Measurements from ENCODE around the gene DMBT1. TPM values are rescaled to one million over a fixed set of nuclear protein-coding genes. Genes with fewer than 3 reads are reported as not detected.

The DMBT1 gene
- total and polyA plus RNA-seq, 7 experiments from 2014 or later, result not detected

DNA sequence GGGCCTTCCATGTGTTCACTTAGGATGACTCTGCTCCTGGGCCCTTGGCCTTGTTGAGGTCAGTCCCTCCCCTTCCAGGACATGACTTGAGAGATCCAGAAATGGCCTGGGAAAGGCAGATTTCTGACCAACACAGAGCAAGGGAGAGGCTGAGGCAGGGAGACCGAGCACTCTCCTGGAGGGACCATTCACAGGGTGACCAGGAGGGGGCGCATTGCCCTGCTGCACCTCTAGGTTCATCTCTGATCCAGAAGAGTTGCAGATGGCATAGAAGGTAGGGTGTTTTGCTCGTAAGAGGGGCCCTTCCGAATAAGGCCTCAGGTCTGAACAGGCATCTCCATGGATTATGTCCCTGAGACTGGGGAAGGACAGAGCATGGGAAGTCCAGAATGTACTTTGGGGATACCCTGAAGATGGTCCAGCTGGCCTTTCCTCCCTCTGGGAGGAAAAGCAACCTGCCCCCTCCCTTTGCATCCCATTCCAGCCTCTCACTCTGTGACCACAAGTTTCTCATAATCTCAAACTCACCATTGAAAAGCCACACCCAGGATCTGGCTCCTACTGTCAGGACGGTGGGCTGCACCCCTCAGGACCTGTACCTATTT, 6.6 kb downstream of the DMBT1 start:
- intact Hi-C loops (cut with micrococcal nuclease), result loop anchor here (2.0 to 10.0 kb wide), 4 partner anchors 55 to 992 kb away; no protein-coding TSS in a partner anchor
- H3K9me3 Mint-ChIP-seq, result peaks cover 0 to 2% (median 0%) of the 10 kb centered on the region in 11 donors
- H3K27me3 Mint-ChIP-seq, result peaks cover 16 to 35% (median 22%) of the 10 kb centered on the region in 5 donors
- Histone ChIP-seq H3K27ac (ENCODE audit: low read depth, low read length) (no peak overlapping the region), H3K36me3 (ENCODE audit: control insufficient read depth in 2 of 3, insufficient read depth in 3 of 3, low read length in 3 of 3) (no peaks in the 10 kb centered on the region), H3K27me3 (ENCODE audit: control insufficient read depth in 2 of 2, insufficient read depth in 2 of 2, low read length in 2 of 2) (peaks cover 0 to 3% of the 10 kb centered on the region in 2 donors), H3K4me1 (ENCODE audit: control insufficient read depth in 2 of 2, insufficient read depth in 2 of 2, low read length in 2 of 2) (no peaks in the 10 kb centered on the region), H3K9me3 (ENCODE audit: control insufficient read depth in 2 of 3, low read length in 3 of 3) (no peaks in the 10 kb centered on the region), H3K4me3 (ENCODE audit: low read length) (no peak overlapping the region)
- ATAC-seq, result no peak
- H3K27ac Mint-ChIP-seq, result no peak overlapping the region
- peak in 2 of 9 donors; percentile 9 to 27 for DNase-seq
- CTCF ChIA-PET, result interaction anchor here (0.7 to 3.3 kb wide), 4 partner anchors 171 to 274 kb away, joined by 3 to 28 read pairs (median 12); no protein-coding TSS in a partner anchor
- POLR2A ChIA-PET, result no interaction called here
- H3K4me3 Mint-ChIP-seq, result no peak overlapping the region
- H3K36me3 Mint-ChIP-seq, result no peaks in the 10 kb centered on the region
- H3K4me1 Mint-ChIP-seq, result peaks cover 0 to 7% (median 0%) of the 10 kb centered on the region in 7 donors

DNA sequence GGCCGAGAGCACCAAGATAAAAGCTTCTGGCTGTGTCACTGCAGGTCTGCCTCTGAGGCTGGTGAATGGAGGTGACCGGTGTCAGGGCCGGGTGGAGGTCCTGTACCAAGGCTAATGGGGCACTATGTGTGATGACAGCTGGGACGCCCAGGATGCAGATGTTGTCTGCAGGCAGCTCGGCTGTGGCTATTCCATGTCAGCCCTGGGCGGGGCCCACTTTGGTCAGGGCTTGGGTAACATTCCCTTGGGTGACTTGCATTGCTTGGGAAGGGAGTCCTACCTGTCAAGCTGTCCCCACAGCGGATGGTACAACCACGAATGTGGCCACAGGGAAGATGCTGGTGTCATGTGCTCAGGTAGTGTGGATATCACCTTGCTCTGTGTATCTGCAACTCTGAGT, 8.0 kb downstream of the DMBT1 start:
- Histone ChIP-seq H3K9me3 (ENCODE audit: control insufficient read depth in 2 of 3, low read length in 3 of 3) (no peaks in the 10 kb centered on the region), H3K27ac (ENCODE audit: low read depth, low read length) (no peak overlapping the region), H3K36me3 (ENCODE audit: control insufficient read depth in 2 of 3, insufficient read depth in 3 of 3, low read length in 3 of 3) (no peaks in the 10 kb centered on the region), H3K4me3 (ENCODE audit: low read length) (no peak overlapping the region), H3K27me3 (ENCODE audit: control insufficient read depth in 2 of 2, insufficient read depth in 2 of 2, low read length in 2 of 2) (peaks cover 0 to 3% of the 10 kb centered on the region in 2 donors), H3K4me1 (ENCODE audit: control insufficient read depth in 2 of 2, insufficient read depth in 2 of 2, low read length in 2 of 2) (no peaks in the 10 kb centered on the region)
- POLR2A ChIA-PET, result no interaction called here
- H3K27me3 Mint-ChIP-seq, result peaks cover 16 to 34% (median 22%) of the 10 kb centered on the region in 5 donors
- intact Hi-C loops (cut with micrococcal nuclease), result loop anchor here in 1 of 2 donors (5.0 to 10.0 kb wide), 3 partner anchors 56 to 989 kb away; no protein-coding TSS in a partner anchor
- peaks cover 0 to 2% (median 0%) of the 10 kb centered on the region in 11 donors for H3K9me3 Mint-ChIP-seq
- H3K4me1 Mint-ChIP-seq, result peaks cover 0 to 7% (median 0%) of the 10 kb centered on the region in 7 donors
- ATAC-seq, result no peak
- no peak overlapping the region for H3K4me3 Mint-ChIP-seq
- H3K36me3 Mint-ChIP-seq, result no peaks in the 10 kb centered on the region
- DNase-seq, result no peak
- peak overlapping the region in 1 of 9 donors; percentile 20 for H3K27ac Mint-ChIP-seq
- CTCF ChIA-PET, result interaction anchor here (0.9 to 1.1 kb wide), 2 partner anchors 10 to 272 kb away, joined by 3 read pairs; no protein-coding TSS in a partner anchor

DNA sequence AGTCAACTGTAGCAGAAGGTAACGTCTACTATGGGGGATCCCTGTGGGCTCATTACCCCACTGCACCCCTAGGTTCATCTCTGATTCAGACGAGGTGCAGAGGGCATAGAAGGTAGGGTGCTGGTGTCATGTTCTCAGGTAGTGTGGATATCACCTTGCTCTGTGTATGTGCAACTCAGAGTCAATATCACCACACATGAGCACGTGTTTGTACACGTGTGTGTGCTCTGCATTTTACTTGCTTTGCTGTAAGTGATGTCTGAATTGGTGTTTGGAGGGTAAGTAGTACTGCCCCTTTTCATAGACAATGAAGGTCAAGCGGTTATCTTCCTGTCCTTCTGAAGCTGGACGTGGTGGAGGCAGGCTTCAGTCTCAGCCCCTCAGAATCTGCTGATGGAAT, 10.4 kb downstream of the DMBT1 start:
- H3K4me3 Mint-ChIP-seq, result no peak overlapping the region
- H3K9me3 Mint-ChIP-seq, result peaks cover 0 to 12% (median 4%) of the 10 kb centered on the region in 11 donors
- H3K4me1 Mint-ChIP-seq, result peaks cover 0 to 2% (median 0%) of the 10 kb centered on the region in 7 donors
- CTCF ChIA-PET, result no interaction called here
- Histone ChIP-seq H3K27ac (ENCODE audit: low read depth, low read length) (no peak overlapping the region), H3K4me1 (ENCODE audit: control insufficient read depth in 2 of 2, insufficient read depth in 2 of 2, low read length in 2 of 2) (no peaks in the 10 kb centered on the region), H3K36me3 (ENCODE audit: control insufficient read depth in 2 of 3, insufficient read depth in 3 of 3, low read length in 3 of 3) (no peaks in the 10 kb centered on the region), H3K4me3 (ENCODE audit: low read length) (no peak overlapping the region), H3K27me3 (ENCODE audit: control insufficient read depth in 2 of 2, insufficient read depth in 2 of 2, low read length in 2 of 2) (no peaks in the 10 kb centered on the region), H3K9me3 (ENCODE audit: control insufficient read depth in 2 of 3, low read length in 3 of 3) (no peaks in the 10 kb centered on the region)
- ATAC-seq (no peak), DNase-seq (no peak)
- H3K36me3 Mint-ChIP-seq, result no peaks in the 10 kb centered on the region
- intact Hi-C loops (cut with micrococcal nuclease), result no loop called here
- no peak overlapping the region for H3K27ac Mint-ChIP-seq
- POLR2A ChIA-PET, result no interaction called here
- H3K27me3 Mint-ChIP-seq, result peaks cover 1 to 40% (median 11%) of the 10 kb centered on the region in 5 donors

DNA sequence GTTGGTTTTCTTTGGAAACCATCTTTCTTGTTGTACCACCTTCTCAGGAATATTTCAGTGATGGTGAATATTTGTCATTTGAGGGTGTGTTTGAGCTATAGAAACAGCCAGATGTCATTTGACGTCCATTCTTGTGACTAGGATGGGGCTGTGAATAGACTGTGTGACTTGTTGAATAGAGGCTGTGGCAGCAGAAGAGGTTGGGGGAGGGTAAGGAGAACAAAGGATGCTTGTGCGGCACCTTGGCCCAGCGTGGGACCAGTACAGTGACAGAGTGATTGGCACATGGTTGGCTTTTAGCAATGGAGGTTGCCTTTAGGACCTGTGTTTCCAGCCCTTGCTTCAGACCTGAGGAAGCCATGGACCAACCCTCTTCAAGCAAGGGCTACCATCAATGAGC, 11.3 kb downstream of the DMBT1 start:
- no peak overlapping the region for H3K27ac ChIP-seq (ENCODE audit: low read depth, low read length)
- Mint-ChIP-seq H3K9me3 (peaks cover 0 to 16% (median 4%) of the 10 kb centered on the region in 11 donors), H3K27ac (no peak overlapping the region), H3K27me3 (peaks cover 0 to 40% (median 11%) of the 10 kb centered on the region in 5 donors), H3K36me3 (no peaks in the 10 kb centered on the region), H3K4me3 (no peak overlapping the region), H3K4me1 (no peaks in the 10 kb centered on the region)
- ATAC-seq, result no peak
- POLR2A ChIA-PET, result no interaction called here
- no peaks in the 10 kb centered on the region for H3K4me1 ChIP-seq (ENCODE audit: control insufficient read depth in 2 of 2, insufficient read depth in 2 of 2, low read length in 2 of 2)
- H3K4me3 ChIP-seq (ENCODE audit: low read length), result no peak overlapping the region
- H3K27me3 ChIP-seq (ENCODE audit: control insufficient read depth in 2 of 2, insufficient read depth in 2 of 2, low read length in 2 of 2), result no peaks in the 10 kb centered on the region
- DNase-seq, result no peak
- CTCF ChIA-PET, result no interaction called here
- no peaks in the 10 kb centered on the region for H3K36me3 ChIP-seq (ENCODE audit: control insufficient read depth in 2 of 3, insufficient read depth in 3 of 3, low read length in 3 of 3)
- intact Hi-C loops (cut with micrococcal nuclease), result no loop called here
- H3K9me3 ChIP-seq (ENCODE audit: control insufficient read depth in 2 of 3, low read length in 3 of 3), result no peaks in the 10 kb centered on the region

DNA sequence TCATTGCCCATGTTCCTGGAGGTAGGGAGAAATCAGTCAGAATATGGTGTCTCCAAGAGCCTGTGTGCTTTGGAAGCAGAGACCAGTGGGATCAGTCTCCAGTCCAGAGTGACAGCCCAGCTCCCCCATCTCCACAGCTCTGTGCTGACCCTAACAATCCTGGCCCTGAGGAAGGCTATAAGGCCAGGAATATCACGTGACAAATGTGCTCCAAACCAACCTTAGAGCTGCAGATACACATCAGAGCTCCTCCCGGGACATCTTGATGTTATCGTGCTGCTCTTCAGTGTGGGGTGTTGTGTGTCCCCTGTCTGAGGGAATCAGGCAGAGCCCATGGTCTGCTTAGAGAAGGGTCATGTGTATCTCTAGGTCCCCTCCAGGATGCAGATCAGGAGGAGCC, 15.2 kb downstream of the DMBT1 start:
- H3K4me3 Mint-ChIP-seq, result no peak overlapping the region
- H3K9me3 ChIP-seq (ENCODE audit: control insufficient read depth in 2 of 3, low read length in 3 of 3), result no peaks in the 10 kb centered on the region
- ATAC-seq, result no peak

DNA sequence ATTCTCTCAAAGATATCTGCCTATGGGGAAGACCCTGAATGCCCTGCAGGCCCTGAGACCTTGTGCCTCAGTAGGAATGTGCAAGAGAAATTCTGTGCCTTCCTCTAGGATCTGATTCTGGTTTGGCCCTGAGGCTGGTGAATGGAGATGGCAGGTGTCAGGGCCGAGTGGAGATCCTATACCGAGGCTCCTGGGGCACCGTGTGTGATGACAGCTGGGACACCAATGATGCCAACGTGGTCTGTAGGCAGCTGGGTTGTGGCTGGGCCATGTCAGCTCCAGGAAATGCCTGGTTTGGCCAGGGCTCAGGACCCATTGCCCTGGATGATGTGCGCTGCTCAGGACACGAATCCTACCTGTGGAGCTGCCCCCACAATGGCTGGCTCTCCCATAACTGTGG, 15.7 kb downstream of the DMBT1 start:
- CTCF ChIA-PET, result no interaction called here
- Histone ChIP-seq H3K27me3 (ENCODE audit: control insufficient read depth in 2 of 2, insufficient read depth in 2 of 2, low read length in 2 of 2) (no peaks in the 10 kb centered on the region), H3K36me3 (ENCODE audit: control insufficient read depth in 2 of 3, insufficient read depth in 3 of 3, low read length in 3 of 3) (no peaks in the 10 kb centered on the region), H3K27ac (ENCODE audit: low read depth, low read length) (no peak overlapping the region), H3K4me3 (ENCODE audit: low read length) (no peak overlapping the region), H3K4me1 (ENCODE audit: control insufficient read depth in 2 of 2, insufficient read depth in 2 of 2, low read length in 2 of 2) (no peaks in the 10 kb centered on the region), H3K9me3 (ENCODE audit: control insufficient read depth in 2 of 3, low read length in 3 of 3) (no peaks in the 10 kb centered on the region)
- Mint-ChIP-seq H3K9me3 (peaks cover 0 to 16% (median 5%) of the 10 kb centered on the region in 11 donors), H3K4me1 (no peaks in the 10 kb centered on the region), H3K36me3 (no peaks in the 10 kb centered on the region), H3K27me3 (peaks cover 0 to 17% (median 4%) of the 10 kb centered on the region in 5 donors), H3K4me3 (no peak overlapping the region), H3K27ac (no peak overlapping the region)
- ATAC-seq (no peak), DNase-seq (no peak)
- POLR2A ChIA-PET, result no interaction called here
- intact Hi-C loops (cut with micrococcal nuclease), result no loop called here

More for the DNA sequence above, 15.2 kb downstream of the DMBT1 start:
- no peaks in the 10 kb centered on the region for H3K4me1 ChIP-seq (ENCODE audit: control insufficient read depth in 2 of 2, insufficient read depth in 2 of 2, low read length in 2 of 2)
- ChIA-PET CTCF (no interaction called here), POLR2A (no interaction called here)
- peaks cover 0 to 16% (median 5%) of the 10 kb centered on the region in 11 donors for H3K9me3 Mint-ChIP-seq
- intact Hi-C loops (cut with micrococcal nuclease), result no loop called here
- no peaks in the 10 kb centered on the region for H3K36me3 Mint-ChIP-seq
- H3K27ac ChIP-seq (ENCODE audit: low read depth, low read length), result no peak overlapping the region
- H3K27me3 Mint-ChIP-seq, result peaks cover 0 to 22% (median 4%) of the 10 kb centered on the region in 5 donors
- H3K4me3 ChIP-seq (ENCODE audit: low read length), result no peak overlapping the region
- H3K27ac Mint-ChIP-seq, result no peak overlapping the region
- DNase-seq, result no peak
- H3K36me3 ChIP-seq (ENCODE audit: control insufficient read depth in 2 of 3, insufficient read depth in 3 of 3, low read length in 3 of 3), result no peaks in the 10 kb centered on the region
- H3K4me1 Mint-ChIP-seq, result no peaks in the 10 kb centered on the region
- no peaks in the 10 kb centered on the region for H3K27me3 ChIP-seq (ENCODE audit: control insufficient read depth in 2 of 2, insufficient read depth in 2 of 2, low read length in 2 of 2)
